PFSK-1 (cell line): ENCODE results near the gene NCOR1.

Experiments
- FOXP2 ChIP-seq: optimal IDR thresholded peaks from 2 replicates; pipeline ENCODE3; 2011; ENCODE audit warnings: borderline replicate concordance, control low read depth, inconsistent platforms; ENCODE audit not compliant: insufficient read depth; ENCODE audit errors: extremely low read length, extremely low read depth
- POLR2AphosphoS5 ChIP-seq: IDR thresholded peaks from 2 replicates; pipeline ENCODE4 v1.6.1; 2012; ENCODE audit warnings: low read depth, mild to moderate bottlenecking, control low read depth, low read length, moderate library complexity
- REST ChIP-seq, 2 experiments: IDR thresholded peaks; 2 replicates each; pipeline versions ENCODE4 v1.6.1 to v1.8.0; 2011 to 2012; ENCODE audit warnings: low read depth in 2 of 2, low read length in 2 of 2, control low read depth in 1 of 2, inconsistent platforms in 1 of 2, mild to moderate bottlenecking in 1 of 2, moderate library complexity in 1 of 2; ENCODE audit not compliant: insufficient read depth in 1 of 2
- SIN3A ChIP-seq: IDR thresholded peaks from 2 replicates; pipeline ENCODE4 v1.6.1; 2012; ENCODE audit warnings: mild to moderate bottlenecking, low read length, moderate library complexity, borderline replicate concordance; ENCODE audit not compliant: insufficient read depth
- TAF1 ChIP-seq: IDR thresholded peaks from 2 replicates; pipeline ENCODE4 v1.6.1; 2012; ENCODE audit warnings: low read length, control low read depth, borderline replicate concordance; ENCODE audit not compliant: insufficient read depth

The NCOR1 gene

GRCh38 chr17:16107165-16107770 is 108.1 kb downstream of the NCOR1 start:
- no peak for TF ChIP-seq SIN3A
- TF ChIP-seq REST (IDR thresholded peaks at IDR 0.05; ENCODE audit: insufficient read depth in 1 of 2, low read depth in 2 of 2, low read length in 2 of 2), result no peak
- TF ChIP-seq FOXP2, result no peak
- TF ChIP-seq TAF1, result no peak
- TF ChIP-seq POLR2AphosphoS5, result no peak

- TF ChIP-seq FOXP2, result no peak
- TF ChIP-seq POLR2AphosphoS5, result no peak
- TF ChIP-seq TAF1, result no peak
- no peak for TF ChIP-seq SIN3A
- no peak for TF ChIP-seq REST (IDR thresholded peaks at IDR 0.05; ENCODE audit: insufficient read depth in 1 of 2, low read depth in 2 of 2, low read length in 2 of 2)
Measured at GRCh38 chr17:16106161-16106891, 109.0 kb downstream of the NCOR1 start.

- TF ChIP-seq POLR2AphosphoS5 (no peak), SIN3A (no peak), REST (IDR thresholded peaks at IDR 0.05; ENCODE audit: insufficient read depth in 1 of 2, low read depth in 2 of 2, low read length in 2 of 2) (no peak), FOXP2 (no peak), TAF1 (no peak)
Measured at GRCh38 chr17:16104189-16104588, 111.1 kb downstream of the NCOR1 start.

- no peak for TF ChIP-seq TAF1
- TF ChIP-seq SIN3A, result no peak
Measured at GRCh38 chr17:16101440-16101839, 113.9 kb downstream of the NCOR1 start.

- no peak for TF ChIP-seq FOXP2
- TF ChIP-seq POLR2AphosphoS5, result no peak
- TF ChIP-seq SIN3A, result no peak
- no peak for TF ChIP-seq REST (IDR thresholded peaks at IDR 0.05; ENCODE audit: insufficient read depth in 1 of 2, low read depth in 2 of 2, low read length in 2 of 2)
- no peak for TF ChIP-seq TAF1
Measured at GRCh38 chr17:16100737-16101400, 114.5 kb downstream of the NCOR1 start.
